HG02885 (cell line): Measurements from ENCODE around the gene ZDHHC14.
A peak's percentile ranks its signal among the peaks of the same experiment; 100 is the strongest.

Experiments used
- ATAC-seq: cut with Tn5 transposase; IDR thresholded peaks from one replicate; pipeline ENCODE4 v1.9.1; 2021; ENCODE audit warnings: mild to moderate bottlenecking; ENCODE audit not compliant: unreplicated experiment, poor library complexity

Gene ZDHHC14

DNA sequence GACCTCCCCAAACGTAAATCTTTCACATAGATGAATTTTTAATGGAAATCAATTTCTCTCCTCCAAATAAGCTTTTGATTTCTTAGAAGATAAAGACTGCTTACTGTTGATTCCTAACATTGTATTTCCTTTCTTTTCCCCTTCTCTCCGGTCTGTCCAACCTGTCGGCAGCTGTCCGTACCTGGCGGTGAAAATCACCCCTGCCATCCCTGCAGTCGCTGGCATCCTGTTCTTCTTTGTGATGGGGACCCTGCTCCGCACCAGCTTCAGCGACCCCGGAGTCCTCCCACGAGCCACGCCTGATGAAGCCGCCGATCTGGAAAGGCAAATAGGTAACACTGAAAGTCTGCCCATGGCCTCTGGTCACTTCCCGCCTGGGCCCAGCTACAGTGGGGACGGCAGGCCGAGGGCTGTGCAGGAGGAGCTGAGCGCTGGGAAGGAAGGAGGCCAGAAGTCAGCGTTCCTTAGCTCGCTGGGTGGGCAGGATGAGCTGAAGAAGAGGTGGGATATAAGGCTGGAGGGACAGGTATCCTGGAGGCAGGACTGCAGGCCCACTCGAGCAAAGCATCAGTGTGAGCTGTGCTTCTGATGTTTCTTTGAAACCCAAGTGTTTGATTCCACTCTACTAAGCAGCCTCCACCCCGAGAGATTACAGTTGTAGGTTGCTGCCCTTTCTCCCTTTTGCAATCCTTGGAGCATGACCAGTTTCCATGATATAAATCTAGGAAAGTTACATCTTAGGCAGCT is 161.6 kb downstream of the ZDHHC14 start:
- no peak for ATAC-seq

DNA sequence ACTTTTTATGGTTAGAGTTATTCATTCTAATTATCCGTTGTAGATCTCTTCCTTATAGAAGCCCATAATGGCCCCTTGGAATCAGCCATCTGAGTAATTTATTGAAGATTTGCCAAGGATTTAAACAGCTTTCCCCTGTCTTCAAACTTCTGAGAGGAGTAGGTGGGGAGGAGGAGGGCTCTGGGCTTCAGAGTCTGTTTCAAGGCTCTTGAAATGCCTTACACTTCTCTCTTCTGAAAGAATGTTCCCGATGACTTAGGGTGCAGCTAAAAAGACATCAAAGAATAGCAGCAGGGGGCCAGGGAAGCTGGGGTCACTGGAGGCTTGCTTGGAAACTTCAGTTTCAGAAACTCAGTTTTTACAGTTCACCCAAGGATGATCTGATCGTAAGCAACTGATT is 165.3 kb downstream of the ZDHHC14 start:
- ATAC-seq = no peak

DNA sequence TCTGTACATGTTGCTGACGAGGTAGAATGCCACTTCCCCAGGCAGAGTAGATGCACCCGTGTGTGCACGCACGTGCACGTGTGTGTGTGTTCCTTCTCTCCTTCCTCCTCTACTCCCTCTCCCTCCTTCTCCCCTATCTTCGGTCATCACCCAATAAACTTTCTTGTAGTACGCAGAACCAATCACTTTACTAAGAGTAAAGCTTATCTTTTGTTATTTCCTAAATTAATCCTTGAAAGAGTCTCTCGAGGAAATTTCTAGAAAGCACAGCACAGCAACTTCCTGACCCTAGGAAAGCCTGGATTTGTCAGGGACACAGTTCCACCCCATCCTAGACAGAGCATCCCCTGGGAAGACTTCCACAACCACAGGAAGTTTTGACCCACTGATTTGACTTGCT is 166.1 kb downstream of the ZDHHC14 start:
- ATAC-seq = no peak

DNA sequence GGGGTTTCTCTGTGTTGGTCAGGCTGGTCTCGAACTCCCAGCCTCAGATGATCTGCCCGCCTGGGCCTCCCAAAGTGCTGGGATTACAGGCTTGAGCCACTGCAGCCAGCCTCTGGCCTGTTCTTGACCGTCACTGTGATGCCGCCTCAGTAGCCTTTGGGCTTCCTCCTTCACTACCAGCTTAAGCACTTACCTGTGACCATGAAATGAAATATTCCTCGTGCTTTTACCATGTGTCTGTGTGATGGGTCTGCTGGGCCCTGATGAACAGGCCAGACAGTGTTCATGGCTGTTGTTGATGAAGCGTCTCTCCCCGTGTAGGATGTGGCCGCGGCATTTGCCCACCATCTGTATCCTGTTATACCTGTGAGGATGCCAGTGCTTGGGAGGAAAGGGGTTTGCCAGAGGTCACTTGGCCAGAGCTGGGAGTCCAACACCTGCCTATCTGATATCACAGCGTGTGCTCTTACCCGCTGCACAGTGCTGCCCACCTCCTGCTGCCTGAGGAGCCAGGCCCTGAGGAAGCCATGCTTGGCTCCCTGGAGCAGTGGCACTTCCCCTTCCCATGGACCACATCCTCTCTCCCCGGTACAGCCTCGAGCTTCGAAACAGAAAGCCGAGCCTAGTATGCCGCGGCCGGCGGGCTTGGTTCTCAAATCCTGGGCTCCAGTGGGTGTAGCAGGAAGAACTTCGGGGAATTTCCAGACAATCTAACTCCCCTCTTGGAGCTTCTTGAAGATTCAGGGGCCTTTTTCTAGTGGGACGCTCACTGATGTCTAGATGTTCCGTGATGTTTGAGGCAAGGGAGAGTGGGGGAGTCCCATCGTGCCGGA is 167.9 kb downstream of the ZDHHC14 start:
- ATAC-seq = no peak

GRCh38 chr6:157549468-157549745 is 168.4 kb downstream of the ZDHHC14 start:
- ATAC-seq = no peak

DNA sequence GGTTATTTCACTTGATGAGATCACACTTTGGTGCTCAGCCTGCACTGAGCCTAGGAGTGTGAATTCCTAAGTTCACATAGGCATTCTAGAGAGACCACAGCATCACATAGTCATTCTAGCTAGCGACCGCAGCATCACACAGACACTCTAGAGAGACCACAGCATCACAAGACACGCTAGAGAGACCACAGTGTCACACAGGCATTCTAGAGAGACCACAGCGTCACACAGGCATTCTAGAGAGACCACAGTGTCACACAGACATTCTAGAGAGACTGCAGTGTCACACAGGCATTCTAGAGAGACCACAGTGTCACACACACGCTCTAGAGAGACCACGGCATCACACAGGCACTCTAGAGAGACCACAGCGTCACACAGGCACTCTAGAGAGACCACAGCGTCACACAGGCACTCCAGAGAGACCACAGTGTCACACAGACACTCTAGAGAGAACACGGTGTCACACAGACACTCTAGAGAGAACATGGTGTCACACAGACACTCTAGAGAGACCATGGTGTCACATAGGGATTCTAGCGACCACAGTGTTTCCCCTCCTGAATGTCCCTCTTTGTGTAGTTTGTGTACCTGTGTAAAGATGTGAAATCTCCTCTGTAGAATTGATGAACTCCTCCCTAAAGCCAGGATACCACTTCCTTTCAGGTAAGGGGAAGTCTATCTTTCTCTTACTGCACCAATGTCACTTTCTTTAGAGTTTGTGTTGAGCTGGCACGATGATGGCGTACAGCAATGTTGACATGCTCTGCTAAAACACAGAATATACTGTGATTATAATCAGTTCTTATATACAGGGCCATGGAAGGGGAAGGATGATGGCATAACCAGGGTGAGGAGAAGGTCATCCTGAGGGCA is 169.4 kb downstream of the ZDHHC14 start:
- ATAC-seq = peak; percentile 56

DNA sequence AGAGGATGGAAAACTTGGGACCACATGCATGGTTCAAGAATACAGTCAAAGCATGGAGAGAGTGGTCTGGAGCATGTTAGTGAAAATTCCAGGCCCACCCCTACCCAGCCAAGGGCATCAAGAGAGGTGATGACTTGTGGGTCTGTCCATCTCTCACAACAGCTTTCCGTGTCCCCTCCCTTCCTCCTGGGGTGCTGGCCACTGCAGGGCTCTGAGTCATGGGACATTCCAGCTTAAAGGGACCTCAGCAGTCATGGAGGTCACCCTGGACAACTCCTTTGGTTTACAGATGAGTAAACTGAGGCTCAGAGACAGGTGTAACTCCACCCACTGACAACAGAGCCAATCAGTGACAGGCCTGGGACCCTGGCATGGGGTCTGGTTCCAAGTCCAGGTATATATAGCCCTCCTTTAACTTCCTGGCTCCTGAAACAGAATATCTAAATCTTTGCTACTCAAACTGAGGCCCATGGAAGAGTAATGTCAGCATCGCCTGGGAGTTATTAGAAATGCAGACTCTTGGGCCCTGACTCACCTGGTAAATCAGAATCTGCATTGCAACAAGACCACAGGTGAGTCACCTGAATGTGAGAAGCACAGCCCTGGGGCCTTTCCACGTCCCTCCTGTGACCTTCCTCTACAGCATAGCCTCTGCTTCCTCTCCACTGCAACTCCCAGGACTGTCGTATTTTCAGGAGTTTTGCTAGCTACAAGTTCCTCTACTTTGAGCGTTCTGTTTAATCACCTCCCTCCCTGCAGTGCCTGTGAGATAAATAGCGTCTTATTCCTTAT is 170.2 kb downstream of the ZDHHC14 start:
- ATAC-seq = no peak

DNA sequence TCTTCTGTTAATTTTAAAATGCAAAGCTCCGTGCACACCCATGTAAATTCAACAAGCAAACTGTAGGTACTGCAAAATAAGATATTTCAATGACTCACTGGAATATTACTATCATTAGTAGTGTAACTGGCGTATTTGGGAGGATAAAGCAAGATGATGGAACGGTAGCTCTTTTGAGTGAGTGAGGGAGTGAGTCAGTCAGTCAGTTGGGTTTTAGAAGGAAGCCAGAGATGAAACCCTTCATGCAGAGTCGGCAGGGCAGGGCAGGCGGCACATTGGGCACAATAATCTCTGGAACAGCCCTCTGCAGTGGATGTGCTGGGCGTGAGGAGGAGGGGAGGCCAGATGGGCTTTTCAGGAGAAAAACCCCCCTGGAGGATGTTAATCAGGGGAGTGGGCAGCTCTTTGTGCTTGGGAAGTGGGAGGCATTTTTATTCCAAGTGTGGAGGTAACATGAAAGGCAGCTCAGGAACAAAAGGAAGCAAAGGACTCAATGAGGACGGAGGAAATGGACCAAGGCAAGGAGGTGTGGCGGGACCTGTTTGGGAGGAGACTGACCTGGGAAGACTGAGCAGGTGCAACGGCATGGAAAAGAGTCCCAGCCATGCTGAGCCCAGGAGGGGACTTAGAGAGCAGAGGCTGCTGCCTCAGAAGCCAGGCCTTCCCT is 171.2 kb downstream of the ZDHHC14 start:
- ATAC-seq = no peak

DNA sequence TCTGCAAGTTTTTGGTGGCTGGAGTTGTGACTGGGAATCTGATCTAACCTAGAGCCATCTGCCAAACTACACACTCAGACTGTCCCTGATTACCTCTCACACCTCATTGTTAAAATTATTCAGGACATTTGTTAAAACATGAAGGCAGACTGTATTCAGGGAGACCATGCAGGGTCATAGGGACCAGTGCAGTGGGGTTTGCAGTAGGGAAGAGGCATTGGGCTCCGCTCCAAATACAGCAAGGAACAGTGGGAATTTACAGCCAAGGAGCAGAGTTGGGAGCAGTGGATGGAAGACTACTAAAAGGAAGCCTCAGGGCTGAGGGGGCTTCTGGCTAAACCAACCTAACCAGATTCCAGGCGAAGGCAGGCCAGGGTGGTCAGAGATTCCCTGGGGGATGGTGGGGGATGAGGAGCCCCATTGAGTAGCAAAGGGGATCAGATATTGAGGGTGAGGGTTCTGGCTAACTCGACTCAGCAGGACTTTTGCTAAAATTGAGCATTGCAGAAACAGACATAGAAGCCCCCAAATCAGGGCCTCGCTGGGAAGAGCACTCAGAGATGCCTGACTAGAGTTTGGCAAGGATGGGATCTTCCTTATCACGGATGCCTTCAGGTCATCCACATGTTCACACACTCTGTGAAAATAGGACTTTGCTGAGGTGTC is 172.0 kb downstream of the ZDHHC14 start:
- no peak for ATAC-seq

GRCh38 chr6:157554747-157555146 is 173.8 kb downstream of the ZDHHC14 start:
- no peak for ATAC-seq

DNA sequence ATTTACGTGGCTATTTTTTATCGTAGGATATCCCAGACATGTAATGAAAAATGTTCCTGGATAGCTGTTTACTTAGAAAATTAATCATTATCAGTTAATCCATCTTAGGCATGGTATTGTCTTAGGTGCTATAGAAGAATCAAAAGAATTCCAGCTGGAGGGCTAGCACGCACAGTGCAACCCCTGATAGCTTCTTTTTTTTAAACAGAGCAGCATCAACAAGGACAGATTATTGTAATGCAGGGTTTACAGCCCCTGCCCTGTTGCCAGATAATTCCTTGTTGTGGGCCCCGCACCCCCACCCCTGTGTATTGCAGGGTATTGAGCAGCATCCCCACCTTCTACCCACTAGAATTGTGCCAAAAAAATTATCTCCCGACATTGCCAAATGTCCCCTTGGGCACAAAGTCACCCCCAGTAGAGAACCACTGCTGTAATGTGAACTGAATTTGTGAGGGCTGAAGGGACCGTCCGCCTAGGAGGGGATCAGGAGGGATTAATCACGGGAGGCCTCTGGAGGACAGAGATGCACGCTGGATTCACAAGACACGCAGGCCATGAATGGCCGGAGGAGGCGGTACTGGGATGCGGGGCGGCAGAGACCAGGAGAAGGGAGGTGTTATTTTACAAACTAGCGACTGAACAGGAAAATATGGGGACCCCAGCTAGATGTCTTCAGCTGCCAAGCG is 174.6 kb downstream of the ZDHHC14 start:
- no peak for ATAC-seq

DNA sequence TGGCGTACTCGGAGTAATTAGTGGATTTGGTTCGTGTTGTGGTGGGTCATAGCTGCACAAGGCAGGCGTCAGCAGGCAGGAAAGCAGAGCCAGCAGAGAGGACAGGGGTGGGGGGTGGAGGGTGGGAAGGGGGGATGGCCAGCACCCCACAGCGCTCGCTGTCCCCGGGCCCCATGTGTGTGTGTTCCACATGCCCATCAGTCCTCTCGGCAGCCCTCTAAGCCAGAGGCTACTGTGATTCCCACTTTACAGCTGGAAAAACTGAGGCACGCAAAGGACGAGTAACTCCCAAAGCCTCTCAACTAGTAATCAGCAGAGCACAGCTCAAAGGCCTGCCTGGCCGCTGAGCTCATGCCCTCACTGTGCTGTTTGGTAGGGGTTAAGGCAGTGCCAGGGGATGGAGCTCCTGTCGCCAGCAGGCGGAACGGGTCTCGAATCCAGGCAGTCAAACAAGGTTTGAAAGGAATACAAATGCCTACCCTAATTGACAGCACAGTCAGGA is 175.2 kb downstream of the ZDHHC14 start:
- ATAC-seq = no peak

DNA sequence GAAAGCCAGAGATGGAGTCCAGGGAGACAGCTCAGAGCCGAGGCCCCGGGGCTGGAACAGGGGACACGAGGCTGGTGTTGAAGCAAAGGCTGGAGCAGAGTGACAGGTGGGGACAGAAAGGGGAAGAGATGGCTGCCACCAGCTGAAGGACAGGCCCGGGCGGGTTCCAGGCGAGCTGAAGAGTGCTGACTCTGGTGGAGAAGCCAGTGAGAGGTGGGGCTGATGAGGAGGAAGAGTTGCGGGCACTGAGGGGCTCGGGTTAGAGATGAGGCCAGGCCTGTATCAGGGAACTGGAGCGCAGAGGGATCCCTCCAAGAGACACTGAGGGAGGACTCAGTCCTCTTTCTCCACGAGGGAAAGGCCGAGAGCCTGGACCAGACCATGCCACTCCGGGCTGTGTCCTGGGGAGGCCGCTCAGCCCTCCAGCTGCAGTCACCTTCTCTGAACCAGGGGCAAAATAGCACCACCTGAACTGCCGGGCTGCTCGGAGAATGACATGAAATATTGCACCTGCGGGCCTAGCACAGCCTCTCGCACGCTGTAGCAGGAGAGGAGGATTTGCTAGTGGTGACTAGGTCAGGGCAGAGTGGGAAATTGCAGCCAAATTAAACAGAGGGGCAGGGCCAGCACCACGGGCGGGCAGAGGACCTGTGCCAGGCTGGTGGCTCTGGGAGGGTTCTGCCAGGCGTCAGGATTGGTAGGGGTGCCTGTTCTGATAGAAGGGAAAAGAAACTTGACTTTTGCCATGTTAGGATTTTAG is 175.9 kb downstream of the ZDHHC14 start:
- ATAC-seq = no peak

DNA sequence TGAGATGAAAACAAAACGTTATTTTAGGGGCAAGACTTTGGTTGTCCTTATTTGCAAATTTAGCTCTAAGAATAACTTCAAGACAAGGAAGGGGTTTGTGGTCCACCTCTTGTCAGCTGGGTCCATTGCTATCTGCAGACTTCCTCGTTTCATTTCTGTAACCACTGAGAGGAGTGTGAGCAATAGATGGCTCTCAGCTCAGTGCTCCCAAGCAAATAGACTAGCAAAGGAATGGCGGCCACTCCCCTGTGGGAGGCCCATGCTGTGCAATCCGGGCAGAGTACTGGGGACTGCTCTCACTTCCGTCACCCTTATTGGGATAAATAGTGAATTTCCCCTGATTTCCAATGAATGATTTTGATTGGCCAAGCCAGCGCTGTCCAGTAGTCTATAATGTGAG is 176.6 kb downstream of the ZDHHC14 start:
- ATAC-seq = peak; percentile 67

GRCh38 chr6:157558049-157558448 is 177.1 kb downstream of the ZDHHC14 start:
- no peak for ATAC-seq

GRCh38 chr6:157558487-157559200 is 177.7 kb downstream of the ZDHHC14 start:
- ATAC-seq = no peak

DNA sequence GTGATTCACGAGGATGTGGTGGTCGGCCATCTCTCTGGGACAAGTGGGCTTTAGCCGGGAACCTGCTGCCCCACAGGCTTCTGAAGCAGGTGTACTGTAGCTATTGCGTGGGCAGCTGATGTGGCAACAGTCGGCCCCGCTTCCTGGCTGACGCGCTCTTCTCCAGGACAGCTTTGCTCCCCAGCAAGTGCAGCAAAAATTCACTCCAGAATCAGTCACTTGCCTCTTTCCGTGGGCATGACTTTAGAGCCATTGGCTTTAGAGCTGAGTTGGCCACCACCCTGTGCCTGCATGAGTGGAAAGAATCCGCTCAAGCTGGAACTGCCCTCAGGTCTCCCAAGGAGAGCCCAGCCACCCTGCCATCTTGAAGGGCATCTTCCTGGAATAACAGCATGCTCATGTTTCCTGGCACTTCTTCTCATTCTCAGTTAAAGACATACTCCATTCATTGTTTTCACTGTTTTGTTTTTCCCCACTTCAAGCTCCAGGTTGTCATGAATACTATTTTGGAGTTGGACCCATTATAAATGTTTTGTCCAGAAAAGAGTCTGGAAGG is 178.3 kb downstream of the ZDHHC14 start:
- no peak for ATAC-seq
